ENCODE measurements around the gene IQCF2.
"Not testable (repeated sequence)": the region's sequence is repeated elsewhere in the genome, so short reads cannot be mapped to it uniquely, and the experiment has no call there.

Gene IQCF2

DNA sequence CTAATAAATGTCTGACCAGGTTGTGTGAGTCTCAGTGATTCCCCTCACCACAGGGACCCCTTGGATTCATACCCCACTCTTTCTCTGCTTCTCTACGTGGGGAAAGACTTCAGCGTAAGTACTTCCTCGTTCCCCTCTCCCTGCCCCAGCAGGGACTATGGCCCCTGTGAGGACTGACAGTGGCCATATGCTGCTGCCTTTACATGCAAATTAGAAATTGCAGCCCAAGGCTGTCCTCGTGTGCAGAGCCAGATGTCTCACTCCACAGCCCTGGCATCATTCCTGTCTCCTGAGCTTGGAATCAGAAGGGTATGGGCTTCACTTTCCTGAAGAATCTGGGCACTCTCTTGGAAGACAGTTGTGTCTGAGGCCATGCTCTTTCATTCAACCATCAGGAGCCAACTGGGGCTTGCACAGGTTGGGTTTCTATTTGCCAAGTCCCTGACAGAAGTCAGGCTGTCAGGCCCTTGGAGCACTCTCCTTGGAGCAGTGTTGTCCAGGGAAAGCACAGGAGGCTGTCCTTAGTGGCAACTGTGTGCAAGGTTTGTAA, 30.5 kb upstream of the IQCF2 start:
- H3K9me3 ChIP-seq (ENCODE audit: control insufficient read depth in 2 of 2, low read length in 2 of 2) = no peaks in the 10 kb centered on the region
- H3K4me1 ChIP-seq (ENCODE audit: control insufficient read depth in 2 of 2, insufficient read depth in 2 of 2, low read length in 2 of 2) = no peaks in the 10 kb centered on the region
- no peak overlapping the region for H3K27ac ChIP-seq (ENCODE audit: low read depth in 2 of 2, low read length in 2 of 2)
- H3K36me3 ChIP-seq (ENCODE audit: control insufficient read depth in 2 of 2, insufficient read depth in 2 of 2, low read length in 2 of 2) = no peaks in the 10 kb centered on the region
- H3K9ac ChIP-seq (ENCODE audit: low read depth in 1 of 2, low read length in 2 of 2) = no peak overlapping the region
- no peak overlapping the region for H3K4me3 ChIP-seq (ENCODE audit: low read length in 2 of 2)
- peaks cover 0 to 6% of the 10 kb centered on the region in 2 donors for H3K27me3 ChIP-seq (ENCODE audit: control insufficient read depth in 2 of 2, insufficient read depth in 2 of 2, low read length in 2 of 2)

DNA sequence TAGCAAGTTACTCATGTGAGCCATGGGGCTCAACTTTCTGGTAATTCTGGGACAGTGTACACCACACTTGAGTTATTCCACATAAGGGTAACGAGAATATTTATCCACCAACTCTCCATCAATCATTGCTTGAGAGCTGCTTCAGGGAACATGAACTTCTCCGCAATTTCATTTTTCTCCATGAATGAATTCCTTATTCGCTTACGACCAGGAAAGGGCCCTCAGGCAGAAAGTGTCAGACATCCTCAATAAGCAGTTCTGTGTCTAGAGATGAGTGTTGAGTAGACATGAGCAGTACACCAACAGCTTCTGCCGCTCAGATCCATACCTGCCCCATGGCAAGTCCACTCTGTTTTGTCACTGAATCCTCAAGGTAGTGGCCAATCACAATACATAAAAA, 24.8 kb upstream of the IQCF2 start:
- no peaks in the 10 kb centered on the region for H3K36me3 ChIP-seq (ENCODE audit: control insufficient read depth in 2 of 2, insufficient read depth in 2 of 2, low read length in 2 of 2)
- no peak overlapping the region for H3K4me3 ChIP-seq (ENCODE audit: low read length in 2 of 2)
- H3K9me3 ChIP-seq (ENCODE audit: control insufficient read depth in 2 of 2, low read length in 2 of 2) = no peaks in the 10 kb centered on the region
- H3K27me3 ChIP-seq (ENCODE audit: control insufficient read depth in 2 of 2, insufficient read depth in 2 of 2, low read length in 2 of 2) = peaks cover 0 to 3% of the 10 kb centered on the region in 2 donors
- no peaks in the 10 kb centered on the region for H3K4me1 ChIP-seq (ENCODE audit: control insufficient read depth in 2 of 2, insufficient read depth in 2 of 2, low read length in 2 of 2)
- H3K9ac ChIP-seq (ENCODE audit: low read depth in 1 of 2, low read length in 2 of 2) = no peak overlapping the region
- H3K27ac ChIP-seq (ENCODE audit: low read depth in 2 of 2, low read length in 2 of 2) = no peak overlapping the region

GRCh38 chr3:51845129-51845528, 16.3 kb upstream of the IQCF2 start:
- no peaks in the 10 kb centered on the region for H3K9me3 ChIP-seq (ENCODE audit: control insufficient read depth in 2 of 2, low read length in 2 of 2)
- no peaks in the 10 kb centered on the region for H3K36me3 ChIP-seq (ENCODE audit: control insufficient read depth in 2 of 2, insufficient read depth in 2 of 2, low read length in 2 of 2)
- H3K4me3 ChIP-seq (ENCODE audit: low read length in 2 of 2) = no peak overlapping the region
- no peaks in the 10 kb centered on the region for H3K4me1 ChIP-seq (ENCODE audit: control insufficient read depth in 2 of 2, insufficient read depth in 2 of 2, low read length in 2 of 2)
- no peak overlapping the region for H3K27ac ChIP-seq (ENCODE audit: low read depth in 2 of 2, low read length in 2 of 2)
- no peak overlapping the region for H3K9ac ChIP-seq (ENCODE audit: low read depth in 1 of 2, low read length in 2 of 2)
- H3K27me3 ChIP-seq (ENCODE audit: control insufficient read depth in 2 of 2, insufficient read depth in 2 of 2, low read length in 2 of 2) = no peaks in the 10 kb centered on the region

GRCh38 chr3:51855411-51855810, 6.0 kb upstream of the IQCF2 start:
- H3K9me3 ChIP-seq (ENCODE audit: control insufficient read depth in 2 of 2, low read length in 2 of 2); H3K36me3 ChIP-seq (ENCODE audit: control insufficient read depth in 2 of 2, insufficient read depth in 2 of 2, low read length in 2 of 2); H3K27ac ChIP-seq (ENCODE audit: low read depth in 2 of 2, low read length in 2 of 2); H3K4me3 ChIP-seq (ENCODE audit: low read length in 2 of 2); H3K27me3 ChIP-seq (ENCODE audit: control insufficient read depth in 2 of 2, insufficient read depth in 2 of 2, low read length in 2 of 2); H3K4me1 ChIP-seq (ENCODE audit: control insufficient read depth in 2 of 2, insufficient read depth in 2 of 2, low read length in 2 of 2); H3K9ac ChIP-seq (ENCODE audit: low read depth in 1 of 2, low read length in 2 of 2): not testable (repeated sequence)

DNA sequence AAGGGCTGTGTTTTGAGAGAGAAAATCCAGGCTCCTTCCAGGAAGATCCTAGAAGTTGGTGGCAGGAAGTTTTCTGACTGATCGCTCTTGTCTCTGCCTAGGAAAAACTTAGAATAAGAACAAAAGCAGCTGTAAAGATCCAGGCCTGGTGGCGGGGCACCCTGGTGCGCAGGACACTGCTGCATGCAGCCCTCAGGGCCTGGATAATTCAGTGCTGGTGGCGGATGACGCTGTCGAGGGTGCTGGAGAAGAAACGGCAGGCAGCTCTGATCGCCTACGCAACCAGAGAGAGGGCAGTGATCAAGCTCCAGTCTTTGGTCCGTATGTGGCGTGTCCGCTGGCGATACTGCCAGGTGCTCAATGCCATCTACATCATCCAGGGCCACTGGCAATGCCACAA, 1.5 kb downstream of the IQCF2 start:
- H3K27ac ChIP-seq (ENCODE audit: low read depth in 2 of 2, low read length in 2 of 2) = no peak overlapping the region
- no peak overlapping the region for H3K9ac ChIP-seq (ENCODE audit: low read depth in 1 of 2, low read length in 2 of 2)
- no peaks in the 10 kb centered on the region for H3K36me3 ChIP-seq (ENCODE audit: control insufficient read depth in 2 of 2, insufficient read depth in 2 of 2, low read length in 2 of 2)
- no peaks in the 10 kb centered on the region for H3K4me1 ChIP-seq (ENCODE audit: control insufficient read depth in 2 of 2, insufficient read depth in 2 of 2, low read length in 2 of 2)
- H3K9me3 ChIP-seq (ENCODE audit: control insufficient read depth in 2 of 2, low read length in 2 of 2) = no peaks in the 10 kb centered on the region
- H3K4me3 ChIP-seq (ENCODE audit: low read length in 2 of 2) = no peak overlapping the region
- H3K27me3 ChIP-seq (ENCODE audit: control insufficient read depth in 2 of 2, insufficient read depth in 2 of 2, low read length in 2 of 2) = peaks cover 0 to 2% of the 10 kb centered on the region in 2 donors

DNA sequence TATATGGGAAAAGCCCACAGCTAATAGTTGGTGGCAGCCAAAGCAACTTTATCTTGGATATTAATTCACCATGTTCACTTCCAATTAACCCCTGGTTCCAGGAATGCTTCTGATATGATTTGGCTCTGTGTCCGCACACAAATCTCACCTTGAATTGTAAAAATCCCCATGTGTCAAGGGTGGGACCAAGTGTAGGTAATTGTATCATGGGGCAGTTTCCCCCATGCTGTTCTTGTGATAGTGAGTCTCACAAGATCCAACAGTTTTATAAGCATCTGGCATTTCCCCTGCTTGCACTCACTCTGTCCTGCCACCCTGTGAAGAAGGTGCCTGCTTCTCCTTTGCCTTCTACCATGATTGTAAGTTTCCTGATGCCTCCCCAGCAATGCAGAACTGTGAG, 7.5 kb downstream of the IQCF2 start:
- H3K4me1 ChIP-seq (ENCODE audit: control insufficient read depth in 2 of 2, insufficient read depth in 2 of 2, low read length in 2 of 2); H3K36me3 ChIP-seq (ENCODE audit: control insufficient read depth in 2 of 2, insufficient read depth in 2 of 2, low read length in 2 of 2); H3K9me3 ChIP-seq (ENCODE audit: control insufficient read depth in 2 of 2, low read length in 2 of 2); H3K9ac ChIP-seq (ENCODE audit: low read depth in 1 of 2, low read length in 2 of 2); H3K4me3 ChIP-seq (ENCODE audit: low read length in 2 of 2); H3K27ac ChIP-seq (ENCODE audit: low read depth in 2 of 2, low read length in 2 of 2); H3K27me3 ChIP-seq (ENCODE audit: control insufficient read depth in 2 of 2, insufficient read depth in 2 of 2, low read length in 2 of 2): not testable (repeated sequence)

- H3K4me3 ChIP-seq (ENCODE audit: low read length in 2 of 2) = no peak overlapping the region
- H3K27ac ChIP-seq (ENCODE audit: low read depth in 2 of 2, low read length in 2 of 2) = no peak overlapping the region
- H3K9ac ChIP-seq (ENCODE audit: low read depth in 1 of 2, low read length in 2 of 2) = no peak overlapping the region
- H3K4me1 ChIP-seq (ENCODE audit: control insufficient read depth in 2 of 2, insufficient read depth in 2 of 2, low read length in 2 of 2) = no peaks in the 10 kb centered on the region
- H3K27me3 ChIP-seq (ENCODE audit: control insufficient read depth in 2 of 2, insufficient read depth in 2 of 2, low read length in 2 of 2) = peaks cover 0 to 2% of the 10 kb centered on the region in 2 donors
- no peaks in the 10 kb centered on the region for H3K9me3 ChIP-seq (ENCODE audit: control insufficient read depth in 2 of 2, low read length in 2 of 2)
- no peaks in the 10 kb centered on the region for H3K36me3 ChIP-seq (ENCODE audit: control insufficient read depth in 2 of 2, insufficient read depth in 2 of 2, low read length in 2 of 2)
Measured at GRCh38 chr3:51869304-51869703, 7.9 kb downstream of the IQCF2 start.

- Histone ChIP-seq H3K9me3 (ENCODE audit: control insufficient read depth in 2 of 2, low read length in 2 of 2) (no peaks in the 10 kb centered on the region), H3K9ac (ENCODE audit: low read depth in 1 of 2, low read length in 2 of 2) (no peak overlapping the region), H3K27me3 (ENCODE audit: control insufficient read depth in 2 of 2, insufficient read depth in 2 of 2, low read length in 2 of 2) (no peaks in the 10 kb centered on the region), H3K27ac (ENCODE audit: low read depth in 2 of 2, low read length in 2 of 2) (no peak overlapping the region), H3K36me3 (ENCODE audit: control insufficient read depth in 2 of 2, insufficient read depth in 2 of 2, low read length in 2 of 2) (no peaks in the 10 kb centered on the region), H3K4me1 (ENCODE audit: control insufficient read depth in 2 of 2, insufficient read depth in 2 of 2, low read length in 2 of 2) (no peaks in the 10 kb centered on the region), H3K4me3 (ENCODE audit: low read length in 2 of 2) (no peak overlapping the region)
Measured at GRCh38 chr3:51873253-51873766, 11.9 kb downstream of the IQCF2 start.

DNA sequence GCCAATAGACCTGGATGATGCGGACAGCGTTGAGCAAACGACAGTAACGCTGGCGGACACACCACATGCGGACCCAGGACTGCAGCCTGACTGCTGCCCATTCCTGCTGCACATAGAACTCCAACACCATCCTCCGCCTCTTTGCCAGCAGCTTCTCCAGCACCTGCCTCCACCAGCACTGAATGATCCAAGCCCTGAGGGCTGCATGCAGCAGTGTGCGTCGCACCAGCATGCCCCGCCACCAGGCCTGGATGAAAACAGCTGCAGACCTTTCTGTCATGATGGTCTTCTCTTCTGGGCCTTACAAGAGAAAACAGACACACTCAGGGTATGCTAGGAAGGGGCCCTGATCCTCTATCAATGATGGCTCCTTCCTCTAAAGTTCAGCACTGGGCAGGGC, 12.5 kb downstream of the IQCF2 start:
- H3K36me3 ChIP-seq (ENCODE audit: control insufficient read depth in 2 of 2, insufficient read depth in 2 of 2, low read length in 2 of 2) = no peaks in the 10 kb centered on the region
- no peaks in the 10 kb centered on the region for H3K4me1 ChIP-seq (ENCODE audit: control insufficient read depth in 2 of 2, insufficient read depth in 2 of 2, low read length in 2 of 2)
- no peaks in the 10 kb centered on the region for H3K27me3 ChIP-seq (ENCODE audit: control insufficient read depth in 2 of 2, insufficient read depth in 2 of 2, low read length in 2 of 2)
- no peak overlapping the region for H3K9ac ChIP-seq (ENCODE audit: low read depth in 1 of 2, low read length in 2 of 2)
- no peaks in the 10 kb centered on the region for H3K9me3 ChIP-seq (ENCODE audit: control insufficient read depth in 2 of 2, low read length in 2 of 2)
- no peak overlapping the region for H3K4me3 ChIP-seq (ENCODE audit: low read length in 2 of 2)
- no peak overlapping the region for H3K27ac ChIP-seq (ENCODE audit: low read depth in 2 of 2, low read length in 2 of 2)

DNA sequence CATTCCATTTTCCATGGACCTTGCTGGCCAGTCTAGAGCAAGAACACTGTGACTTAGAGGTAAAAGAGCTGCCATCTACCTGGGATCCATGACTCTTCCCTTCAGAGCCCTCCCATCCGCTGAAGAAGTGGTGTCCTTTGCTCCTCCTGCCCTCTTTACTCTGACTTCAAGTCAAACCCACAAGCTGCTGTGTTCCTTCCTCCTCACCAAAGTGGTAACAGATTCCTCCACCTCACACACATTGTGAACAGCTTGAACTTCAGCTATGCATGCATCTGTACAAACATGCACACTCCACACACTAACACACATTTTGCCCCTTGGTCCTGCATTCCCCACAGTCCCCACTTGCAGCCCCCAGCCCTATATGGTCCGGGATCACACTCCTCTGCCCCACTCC, 13.0 kb downstream of the IQCF2 start:
- H3K4me3 ChIP-seq (ENCODE audit: low read length in 2 of 2) = no peak overlapping the region
- no peaks in the 10 kb centered on the region for H3K4me1 ChIP-seq (ENCODE audit: control insufficient read depth in 2 of 2, insufficient read depth in 2 of 2, low read length in 2 of 2)
- no peak overlapping the region for H3K27ac ChIP-seq (ENCODE audit: low read depth in 2 of 2, low read length in 2 of 2)
- no peaks in the 10 kb centered on the region for H3K27me3 ChIP-seq (ENCODE audit: control insufficient read depth in 2 of 2, insufficient read depth in 2 of 2, low read length in 2 of 2)
- H3K9ac ChIP-seq (ENCODE audit: low read depth in 1 of 2, low read length in 2 of 2) = no peak overlapping the region
- H3K9me3 ChIP-seq (ENCODE audit: control insufficient read depth in 2 of 2, low read length in 2 of 2) = no peaks in the 10 kb centered on the region
- H3K36me3 ChIP-seq (ENCODE audit: control insufficient read depth in 2 of 2, insufficient read depth in 2 of 2, low read length in 2 of 2) = no peaks in the 10 kb centered on the region

DNA sequence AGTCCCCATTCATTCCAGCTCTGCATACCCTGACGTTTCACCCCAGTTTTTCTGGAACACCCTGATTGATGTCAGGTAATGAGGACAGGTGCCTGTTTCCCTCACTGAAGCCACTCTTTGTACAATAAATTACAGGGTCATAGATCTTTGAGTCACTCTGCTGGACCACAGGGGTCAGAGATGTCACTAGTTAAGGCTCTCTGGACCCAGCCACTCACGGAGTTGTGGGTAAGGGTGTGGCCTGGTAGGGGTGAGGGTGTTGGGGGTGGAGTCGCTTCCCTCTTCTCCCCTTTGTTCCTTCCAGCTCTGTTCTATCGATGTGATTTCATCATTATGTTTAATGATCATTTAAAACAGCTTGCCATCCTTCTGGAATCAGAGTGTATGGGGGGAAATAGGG, 13.5 kb downstream of the IQCF2 start:
- Histone ChIP-seq H3K36me3 (ENCODE audit: control insufficient read depth in 2 of 2, insufficient read depth in 2 of 2, low read length in 2 of 2) (no peaks in the 10 kb centered on the region), H3K27me3 (ENCODE audit: control insufficient read depth in 2 of 2, insufficient read depth in 2 of 2, low read length in 2 of 2) (no peaks in the 10 kb centered on the region), H3K4me1 (ENCODE audit: control insufficient read depth in 2 of 2, insufficient read depth in 2 of 2, low read length in 2 of 2) (no peaks in the 10 kb centered on the region), H3K4me3 (ENCODE audit: low read length in 2 of 2) (no peak overlapping the region), H3K9ac (ENCODE audit: low read depth in 1 of 2, low read length in 2 of 2) (no peak overlapping the region), H3K9me3 (ENCODE audit: control insufficient read depth in 2 of 2, low read length in 2 of 2) (no peaks in the 10 kb centered on the region), H3K27ac (ENCODE audit: low read depth in 2 of 2, low read length in 2 of 2) (no peak overlapping the region)

Data from mucosa of rectum (tissue), 2 donors.